IMR-90 (cell line): ENCODE results near the gene HCN4. TPM values are rescaled to one million over a fixed set of nuclear protein-coding genes. Genes with fewer than 3 reads are reported as not detected.

Source experiments
- ATAC-seq: fragments of 200-7000 bp; cut with Tn5 transposase; 2 replicates; pipeline ENCODE4 v1.9.1; 2020; ENCODE audit warnings: low read depth, mild to moderate bottlenecking, moderate library complexity
- BruUV-seq: library from RNA; stranded (reverse); fragments of 400-500 nt; replicated peaks from 2 replicates; lab custom pipeline; 2021; lab: Mats Ljungman, UMichigan
- CTCF ChIA-PET: fragments of 300-600 bp; formaldehyde crosslinking; extraction: SDS; loops from one replicate; lab custom pipeline; 2021; ENCODE audit warnings: antibody characterized with exemption; lab: Yijun Ruan, JAX
- POLR2A ChIA-PET: fragments of 300-600 bp; sonication (Branson Sonifier 250); formaldehyde crosslinking; loops from one replicate; lab custom pipeline; 2022; ENCODE audit warnings: antibody characterized with exemption; ENCODE audit not compliant: unreplicated experiment; lab: Charles Lee
- DNase-seq: peaks from one replicate; pipeline ENCODE4 v3.0.0; 2013
- H2AFZ ChIP-seq: replicated peaks from 2 replicates; pipeline ENCODE3; 2013; ENCODE audit warnings: low read length, mild to moderate bottlenecking; ENCODE audit not compliant: poor library complexity
- H2AK5ac ChIP-seq: 2 replicates; pipeline ENCODE4 v1.6.1; 2013; ENCODE audit warnings: low read depth, low read length, inconsistent platforms
- H2AK9ac ChIP-seq: replicated peaks from 2 replicates; pipeline ENCODE3; 2013; ENCODE audit warnings: mild to moderate bottlenecking, low read depth, low read length, moderate library complexity; ENCODE audit not compliant: poor library complexity
- H2BK120ac ChIP-seq: 2 replicates; pipeline ENCODE4 v1.6.1; 2013; ENCODE audit warnings: low read depth, low read length, inconsistent platforms
- H2BK15ac ChIP-seq: 3 replicates; pipeline ENCODE4 v1.6.1; 2013; ENCODE audit warnings: low read depth, low read length, inconsistent platforms
- H2BK20ac ChIP-seq: 2 replicates; pipeline ENCODE4 v1.6.1; 2013; ENCODE audit warnings: low read depth, mild to moderate bottlenecking, inconsistent platforms, low read length, moderate library complexity
- H2BK5ac ChIP-seq: 2 replicates; pipeline ENCODE4 v1.6.1; 2013; ENCODE audit warnings: mild to moderate bottlenecking, low read depth, low read length, inconsistent platforms; ENCODE audit not compliant: poor library complexity, severe bottlenecking
- H3K14ac ChIP-seq: replicated peaks from 2 replicates; pipeline ENCODE4 v1.6.1; 2013; ENCODE audit warnings: low read depth, low read length, inconsistent platforms
- H3K18ac ChIP-seq: 2 replicates; pipeline ENCODE4 v1.6.1; 2013; ENCODE audit warnings: low read depth, low read length, control low read depth
- H3K23ac ChIP-seq: 2 replicates; pipeline ENCODE4 v1.6.1; 2013; ENCODE audit warnings: low read depth, low read length, inconsistent platforms
- H3K27ac ChIP-seq: 2 replicates; pipeline ENCODE4 v1.5.1; 2013; ENCODE audit warnings: mild to moderate bottlenecking, control low read depth, low read length; ENCODE audit not compliant: insufficient read depth
- H3K27me3 ChIP-seq: 2 replicates; pipeline ENCODE4 v1.6.1; 2013; ENCODE audit warnings: low read length; ENCODE audit not compliant: control insufficient read depth, insufficient read depth
- H3K36me3 ChIP-seq: 2 replicates; pipeline ENCODE4 v1.6.1; 2013; ENCODE audit warnings: low read length, mixed read lengths; ENCODE audit not compliant: control insufficient read depth, insufficient read depth
- H3K4ac ChIP-seq: 2 replicates; pipeline ENCODE4 v1.6.1; 2013; ENCODE audit warnings: low read depth, low read length, inconsistent platforms
- H3K4me1 ChIP-seq: 2 replicates; pipeline ENCODE4 v1.6.1; 2013; ENCODE audit warnings: low read length, mixed read lengths; ENCODE audit not compliant: control insufficient read depth, insufficient read depth
- H3K4me2 ChIP-seq: 2 replicates; pipeline ENCODE4 v1.6.1; 2013; ENCODE audit warnings: low read depth, mild to moderate bottlenecking, control low read depth, low read length, moderate library complexity
- H3K4me3 ChIP-seq: 2 replicates; pipeline ENCODE4 v1.5.1; 2013; ENCODE audit warnings: low read depth, mild to moderate bottlenecking, control low read depth, low read length, moderate library complexity; ENCODE audit not compliant: insufficient read depth
- H3K56ac ChIP-seq: 2 replicates; pipeline ENCODE4 v1.6.1; 2013; ENCODE audit warnings: low read length, inconsistent platforms; ENCODE audit not compliant: insufficient read depth; ENCODE audit errors: extremely low read depth
- H3K79me1 ChIP-seq, 2 experiments: 2 replicates each; pipeline ENCODE4 v1.6.1; 2013; ENCODE audit warnings: low read length in 2 of 2, inconsistent platforms in 1 of 2, low read depth in 1 of 2
- H3K9ac ChIP-seq: 2 replicates; pipeline ENCODE4 v1.6.1; 2013; ENCODE audit warnings: low read depth, low read length, control low read depth
- H3K9me1 ChIP-seq: 2 replicates; pipeline ENCODE4 v1.6.1; 2013; ENCODE audit warnings: low read length, inconsistent platforms; ENCODE audit not compliant: insufficient read depth
- H3K9me3 ChIP-seq: 2 replicates; pipeline ENCODE4 v1.6.1; 2013; ENCODE audit warnings: low read length; ENCODE audit not compliant: control insufficient read depth, insufficient read depth
- H4K20me1 ChIP-seq: 2 replicates; pipeline ENCODE4 v1.6.1; 2013; ENCODE audit warnings: low read length, inconsistent platforms; ENCODE audit not compliant: insufficient read depth
- H4K5ac ChIP-seq: 2 replicates; pipeline ENCODE4 v1.6.1; 2013; ENCODE audit warnings: mild to moderate bottlenecking, low read depth, low read length, control low read depth
- H4K8ac ChIP-seq, 2 experiments: 2 replicates each; pipeline ENCODE4 v1.6.1; 2013; ENCODE audit warnings: low read depth in 2 of 2, low read length in 2 of 2, control low read depth in 1 of 2, inconsistent platforms in 1 of 2
- H4K91ac ChIP-seq: 2 replicates; pipeline ENCODE4 v1.6.1; 2013; ENCODE audit warnings: low read depth, low read length, inconsistent platforms; ENCODE audit not compliant: insufficient read depth
- MAZ ChIP-seq: IDR thresholded peaks from 2 replicates; pipeline ENCODE4 v1.6.1; 2012; ENCODE audit warnings: low read depth, mild to moderate bottlenecking, low read length, improper control_type of control experiment, moderate library complexity, borderline replicate concordance
- SMC3 ChIP-seq: fragments of 150-350 bp; IDR thresholded peaks from 2 replicates; pipeline ENCODE4 v1.6.1; 2016; ENCODE audit warnings: low read depth, mild to moderate bottlenecking, antibody characterized with exemption, low read length, moderate library complexity
- WGBS, 2 experiments: methylation state at CpG; one replicate each; pipeline versions ENCODE4 v1.1.5 to v1.1.7; 2013; ENCODE audit warnings: missing lambda C conversion rate in 2 of 2; ENCODE audit not compliant: insufficient read length in 1 of 2; ENCODE audit errors: extremely low coverage in 2 of 2; 5-methylcytosine and 5-hydroxymethylcytosine counted together
- dilution Hi-C: fragments of 300-500 bp; cut with HindIII; formaldehyde crosslinking; loops from one replicate; pipeline ENCODE4 v1.14.3; 2018; ENCODE audit warnings: low sequenced_read_pairs; ENCODE audit not compliant: unreplicated experiment
- in situ Hi-C: fragments of 300-500 bp; cut with MboI; formaldehyde crosslinking; loops from 3 replicates; pipeline ENCODE4 v1.14.3; 2019; ENCODE audit warnings: low sequenced_read_pairs, inconsistent platforms, mixed read lengths
- intact Hi-C: fragments of 100-400 bp; cut with micrococcal nuclease; formaldehyde crosslinking; loops from 2 replicates; pipeline ENCODE4 v1.10.0; 2022
- polyA plus RNA-seq, 3 experiments: library from polyadenylated mRNA; depleted of rRNA; stranded (reverse); fragments of >200 nt; gene quantifications; 2 replicates each; pipeline ENCODE4 v1.2.3, GENCODE V29; 2012; ENCODE audit warnings: low replicate concordance in 1 of 3
- total RNA-seq: library from RNA; depleted of rRNA; stranded (reverse); fragments of >200 nt; gene quantifications from 2 replicates; pipeline ENCODE4 v1.2.3, GENCODE V29; 2012

Gene HCN4
- total and polyA plus RNA-seq, 2 of the 4 experiments (the other 2 are of a cell fraction): not detected

- Histone ChIP-seq H4K91ac (no peak overlapping the region), H3K4me1 (no peaks in the 10 kb centered on the region), H4K5ac (no peak overlapping the region), H4K8ac (no peak overlapping the region), H4K20me1 (no peaks in the 10 kb centered on the region; the same call in 1 of the 2 replicates), H2AK9ac (no peak overlapping the region), H2AK5ac (no peak overlapping the region), H2AFZ (no peak overlapping the region), H2BK15ac (no peak overlapping the region), H3K4ac (no peak overlapping the region), H3K36me3 (no peaks in the 10 kb centered on the region), H3K27me3 (peaks cover 25% of the 10 kb centered on the region), H3K56ac (no peak overlapping the region), H2BK5ac (no peak overlapping the region), H3K23ac (no peak overlapping the region), H3K4me2 (no peak overlapping the region), H3K9ac (no peak overlapping the region), H2BK120ac (no peak overlapping the region), H3K79me1 (no peaks in the 10 kb centered on the region), H3K9me1 (no peaks in the 10 kb centered on the region), H3K4me3 (no peak overlapping the region), H3K9me3 (peaks cover 3% of the 10 kb centered on the region), H3K14ac (no peak overlapping the region), H2BK20ac (no peak overlapping the region), H3K27ac (no peak overlapping the region), H3K18ac (no peak overlapping the region)
- ChIA-PET POLR2A (no interaction called here), CTCF (no interaction called here)
- in situ Hi-C loops (no loop called here), intact Hi-C loops (no loop called here), dilution Hi-C loops (no loop called here)
- TF ChIP-seq MAZ (no peak), SMC3 (no peak)
- WGBS, 2 experiments: 92% methylated on average over 5 of the region's 14 CpGs; no CpG with 5 or more reads in 1 of the 2 experiments
- no TSS peak for BruUV-seq
- no peak for ATAC-seq
- DNase-seq: no peak
Measured at GRCh38 chr15:73341886-73342600, 26.7 kb downstream of the HCN4 start.
